CD4-positive, CD25-positive, alpha-beta regulatory T cell (primary cell): Measurements from ENCODE around the gene PTGER2. TPM values are rescaled to one million over a fixed set of nuclear protein-coding genes. Genes with fewer than 3 reads are reported as not detected.

Source experiments
- ATAC-seq, 2 donors: fragments of 150-1000 bp; cut with Tn5 transposase; one replicate each; pipeline ENCODE4 v1.10.0; 2021; ENCODE audit warnings: low read depth in 2 of 2, moderate number of reproducible peaks in 2 of 2, moderate library complexity in 1 of 2
- DNase-seq, 3 donors: peaks; one replicate each; pipeline versions ENCODE4 v3.0.0 to v3.0.0-alpha.2; 2012 to 2022; ENCODE audit warnings: mixed read lengths in 1 of 3
- H3K27ac ChIP-seq: one replicate; pipeline ENCODE4 v1.7.0; 2013; ENCODE audit warnings: mild to moderate bottlenecking, low read length; ENCODE audit not compliant: insufficient read depth, poor library complexity, severe bottlenecking
- H3K27me3 ChIP-seq: one replicate; pipeline ENCODE4 v1.7.0; 2013; ENCODE audit warnings: low read length; ENCODE audit not compliant: control insufficient read depth, insufficient read depth
- H3K36me3 ChIP-seq: one replicate; pipeline ENCODE4 v1.7.0; 2013; ENCODE audit warnings: mild to moderate bottlenecking, low read length, moderate library complexity; ENCODE audit not compliant: control insufficient read depth, insufficient read depth
- H3K4me1 ChIP-seq: 2 replicates; pipeline ENCODE4 v1.7.0; 2013; ENCODE audit warnings: mild to moderate bottlenecking, low read length; ENCODE audit not compliant: insufficient read depth, control insufficient read depth, poor library complexity, severe bottlenecking
- H3K4me3 ChIP-seq: one replicate; pipeline ENCODE4 v1.7.0; 2013; ENCODE audit warnings: low read depth, mild to moderate bottlenecking, low read length, moderate library complexity
- H3K9me3 ChIP-seq, 2 experiments: 1 replicate in 1 of 2; 2 replicates in 1 of 2; pipeline ENCODE4 v1.7.0; 2013; ENCODE audit warnings: low read length in 2 of 2, mild to moderate bottlenecking in 1 of 2, moderate library complexity in 1 of 2; ENCODE audit not compliant: control insufficient read depth in 2 of 2
- H3K27ac Mint-ChIP-seq, 3 donors: one replicate each; pipeline ENCODE4 v1.8.0; 2020 to 2022; ENCODE audit warnings: mild to moderate bottlenecking in 3 of 3, mixed read lengths in 3 of 3, moderate library complexity in 2 of 3
- H3K27me3 Mint-ChIP-seq: one replicate; pipeline ENCODE4 v1.8.0; 2022; ENCODE audit warnings: mild to moderate bottlenecking, mixed read lengths
- H3K36me3 Mint-ChIP-seq: one replicate; pipeline ENCODE4 v1.8.0; 2020; ENCODE audit warnings: mixed read lengths
- H3K4me1 Mint-ChIP-seq, 4 donors: one replicate each; pipeline ENCODE4 v1.8.0; 2020 to 2022; ENCODE audit warnings: mixed read lengths in 4 of 4, mild to moderate bottlenecking in 1 of 4
- H3K4me3 Mint-ChIP-seq, 4 donors: one replicate each; pipeline ENCODE4 v1.8.0; 2020 to 2022; ENCODE audit warnings: mild to moderate bottlenecking in 4 of 4, mixed read lengths in 4 of 4, moderate library complexity in 3 of 4
- H3K9me3 Mint-ChIP-seq, 7 donors: one replicate each; pipeline ENCODE4 v1.8.0; 2020 to 2022; ENCODE audit warnings: mixed read lengths in 7 of 7, mild to moderate bottlenecking in 3 of 7, moderate library complexity in 2 of 7
- polyA plus RNA-seq, 4 donors: library from polyadenylated mRNA; unstranded; fragments of 300-500 nt; fragmentation: Illumina TruSeq; gene quantifications; one replicate each; pipeline ENCODE4 v1.2.3, GENCODE V29; 2021
- total RNA-seq: library from RNA; stranded (reverse); gene quantifications from one replicate; pipeline ENCODE4 v1.2.3, GENCODE V29; 2022

PTGER2 gene
- total and polyA plus RNA-seq, 5 donors from 2014 or later = 23.1 to 138 (median 78.5) TPM

DNA sequence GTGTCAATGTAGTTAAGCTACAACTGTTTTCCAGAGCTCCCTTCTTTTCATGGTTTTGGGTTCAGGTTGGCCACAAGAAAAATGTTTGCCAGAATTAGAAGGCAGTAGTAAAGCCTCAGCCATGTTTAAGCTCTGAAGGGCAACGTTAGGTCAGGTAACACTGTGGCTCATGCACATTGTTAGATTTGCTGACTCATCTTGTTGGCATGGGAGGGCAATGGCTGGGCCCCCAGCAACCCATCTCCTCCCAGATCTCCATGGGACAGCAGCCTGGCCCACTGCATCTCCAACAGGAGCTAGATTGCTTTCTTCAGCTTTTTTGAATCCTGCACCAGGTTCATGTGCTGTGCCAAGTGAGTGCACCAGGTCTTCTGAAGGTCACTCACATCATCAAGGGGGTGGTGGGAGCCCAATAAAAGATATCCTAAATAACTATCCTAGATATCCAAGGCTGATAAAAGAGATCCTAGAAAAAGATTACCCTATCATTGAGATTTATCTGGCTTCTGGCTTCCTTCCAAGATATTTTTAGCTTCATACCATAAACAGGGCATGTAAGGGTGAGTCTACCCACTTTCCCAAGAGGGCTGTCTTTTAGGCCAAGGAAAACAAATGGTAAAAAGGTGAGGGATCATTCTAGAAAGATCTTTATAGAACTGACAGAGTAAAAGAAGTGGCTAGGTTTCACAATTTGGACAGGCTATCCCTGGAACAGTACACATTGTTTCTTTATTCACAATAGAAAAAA, 28.9 kb downstream of the PTGER2 start:
- Mint-ChIP-seq H3K27ac (peak overlapping the region in 1 of 3 donors; percentile 30), H3K4me3 (peak overlapping the region in 1 of 4 donors; percentile 45), H3K4me1 (peaks cover 9 to 15% (median 12%) of the 10 kb centered on the region in 4 donors), H3K9me3 (peaks cover 0 to 7% (median 1%) of the 10 kb centered on the region in 7 donors), H3K27me3 (peaks cover 20% of the 10 kb centered on the region), H3K36me3 (peaks cover 7% of the 10 kb centered on the region)
- H3K4me3 ChIP-seq = no peak overlapping the region
- H3K27me3 ChIP-seq = peaks cover 6% of the 10 kb centered on the region
- H3K27ac ChIP-seq = no peak overlapping the region
- H3K36me3 ChIP-seq = no peaks in the 10 kb centered on the region
- H3K9me3 ChIP-seq = no peaks in the 10 kb centered on the region
- ATAC-seq = no peak
- DNase-seq = no peak
- H3K4me1 ChIP-seq = peaks cover 4% of the 10 kb centered on the region

DNA sequence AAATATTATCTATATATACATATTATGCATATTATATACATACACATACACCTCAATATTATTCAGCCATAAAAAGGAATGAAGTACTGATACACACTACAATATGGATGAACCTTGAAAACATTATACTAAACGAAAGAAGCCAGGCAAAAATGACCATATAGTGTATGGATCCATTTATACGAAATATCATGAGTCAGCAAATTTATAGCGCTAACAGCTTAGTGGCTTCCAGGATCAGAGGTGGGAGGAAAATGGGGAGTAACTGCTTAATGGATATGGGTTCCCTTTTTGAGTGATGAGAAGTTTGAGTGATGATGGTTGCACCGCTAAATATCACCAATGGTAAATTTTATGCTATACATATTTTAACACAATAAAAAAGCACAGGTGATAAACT, 32.7 kb downstream of the PTGER2 start:
- Histone ChIP-seq H3K4me1 (peaks cover 28% of the 10 kb centered on the region), H3K27ac (no peak overlapping the region), H3K9me3 (no peaks in the 10 kb centered on the region), H3K27me3 (peaks cover 6% of the 10 kb centered on the region), H3K4me3 (no peak overlapping the region), H3K36me3 (no peaks in the 10 kb centered on the region)
- ATAC-seq = no peak
- H3K27ac Mint-ChIP-seq = peak overlapping the region in 1 of 3 donors; percentile 73
- H3K27me3 Mint-ChIP-seq = peaks cover 21% of the 10 kb centered on the region
- H3K4me1 Mint-ChIP-seq = peaks cover 21 to 38% (median 29%) of the 10 kb centered on the region in 4 donors
- H3K9me3 Mint-ChIP-seq = peaks cover 0 to 7% (median 1%) of the 10 kb centered on the region in 7 donors
- no peak for DNase-seq
- no peak overlapping the region for H3K4me3 Mint-ChIP-seq
- peaks cover 7% of the 10 kb centered on the region for H3K36me3 Mint-ChIP-seq

DNA sequence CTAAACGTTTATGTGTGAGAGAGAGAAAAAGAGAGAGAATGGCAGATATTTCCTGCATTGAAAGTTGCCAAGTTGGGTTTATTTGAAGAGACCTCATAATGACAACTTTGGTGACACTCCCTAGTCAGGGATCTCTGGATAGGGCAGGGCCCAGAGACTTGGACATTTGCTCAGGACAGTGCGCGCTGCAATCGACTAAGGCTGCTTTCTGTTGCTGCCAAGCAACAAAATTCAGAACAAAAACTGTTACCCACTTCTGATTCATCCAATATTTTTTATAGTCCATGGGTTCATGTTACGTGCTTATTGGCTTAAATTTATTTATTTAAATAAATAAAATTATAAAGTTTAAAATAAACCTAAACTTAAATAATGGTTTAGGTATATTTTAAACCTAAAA, 34.2 kb downstream of the PTGER2 start:
- DNase-seq (no peak), ATAC-seq (no peak)
- H3K27me3 ChIP-seq = peaks cover 5% of the 10 kb centered on the region
- H3K36me3 ChIP-seq = no peaks in the 10 kb centered on the region
- no peaks in the 10 kb centered on the region for H3K9me3 ChIP-seq
- H3K27me3 Mint-ChIP-seq = peaks cover 21% of the 10 kb centered on the region
- peak overlapping the region; percentile 29 for H3K27ac ChIP-seq
- H3K27ac Mint-ChIP-seq = peak overlapping the region in 1 of 3 donors; percentile 52
- no peak overlapping the region for H3K4me3 ChIP-seq
- peaks cover 42% of the 10 kb centered on the region for H3K4me1 ChIP-seq
- peaks cover 33 to 52% (median 41%) of the 10 kb centered on the region in 4 donors for H3K4me1 Mint-ChIP-seq
- H3K36me3 Mint-ChIP-seq = peaks cover 7% of the 10 kb centered on the region
- H3K4me3 Mint-ChIP-seq = no peak overlapping the region
- peaks cover 0 to 7% (median 1%) of the 10 kb centered on the region in 7 donors for H3K9me3 Mint-ChIP-seq

DNA sequence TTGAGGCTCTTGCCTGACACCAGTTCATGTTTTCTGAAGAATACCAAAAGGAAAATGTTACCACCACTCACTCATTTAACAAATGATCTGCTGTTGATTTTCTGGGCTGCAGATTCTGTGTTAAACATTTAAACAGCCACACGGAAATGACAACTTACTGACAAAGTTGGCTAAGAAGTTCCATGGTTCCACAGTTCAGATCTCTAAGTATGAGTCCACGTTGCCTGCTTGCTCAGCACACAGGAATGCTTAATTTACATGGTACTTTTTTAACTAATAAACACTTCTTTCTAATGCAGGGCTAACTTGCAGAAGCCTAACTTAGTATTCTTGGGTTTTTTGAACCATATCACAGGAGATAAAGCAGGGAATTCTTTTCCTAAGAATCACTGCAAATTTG, 34.7 kb downstream of the PTGER2 start:
- Mint-ChIP-seq H3K4me3 (peak overlapping the region in 1 of 4 donors; percentile 43), H3K27ac (peak overlapping the region in 2 of 3 donors; percentile 38 to 91), H3K4me1 (peaks cover 33 to 57% (median 42%) of the 10 kb centered on the region in 4 donors), H3K27me3 (peaks cover 21% of the 10 kb centered on the region), H3K36me3 (peaks cover 3% of the 10 kb centered on the region), H3K9me3 (peaks cover 0 to 7% (median under 1%) of the 10 kb centered on the region in 7 donors)
- Histone ChIP-seq H3K27me3 (peaks cover 5% of the 10 kb centered on the region), H3K4me3 (no peak overlapping the region), H3K27ac (peak overlapping the region; percentile 29), H3K36me3 (no peaks in the 10 kb centered on the region), H3K4me1 (peaks cover 47% of the 10 kb centered on the region), H3K9me3 (no peaks in the 10 kb centered on the region)
- ATAC-seq (no peak), DNase-seq (no peak)

DNA sequence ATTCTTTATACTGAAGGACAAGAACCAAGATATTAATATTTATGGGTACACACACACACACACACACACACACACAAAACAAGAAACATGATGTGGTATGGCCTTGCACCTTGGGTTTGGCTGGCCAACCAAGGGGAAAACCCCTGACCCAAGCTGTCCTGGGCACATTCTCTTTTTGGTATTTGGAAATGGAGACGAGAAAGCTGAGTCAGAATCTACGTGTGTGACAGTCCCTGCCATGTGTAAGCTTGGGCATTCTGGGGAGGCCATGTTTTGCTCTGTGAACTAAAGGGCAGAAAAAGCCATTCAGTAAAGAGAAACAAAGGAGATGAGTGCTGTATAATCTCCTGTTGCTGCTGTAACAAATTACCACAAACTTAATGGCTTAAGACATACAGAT, 35.6 kb downstream of the PTGER2 start:
- DNase-seq (no peak), ATAC-seq (no peak)
- Mint-ChIP-seq H3K4me1 (peaks cover 33 to 67% (median 48%) of the 10 kb centered on the region in 4 donors), H3K27me3 (peaks cover 15% of the 10 kb centered on the region), H3K9me3 (peaks cover 0 to 6% (median 0%) of the 10 kb centered on the region in 7 donors), H3K4me3 (peak overlapping the region in 1 of 4 donors; percentile 42), H3K27ac (peak overlapping the region; percentile 91 to 99 (median 91)), H3K36me3 (peaks cover 3% of the 10 kb centered on the region)
- peak overlapping the region; percentile 30 for H3K27ac ChIP-seq
- H3K4me3 ChIP-seq = no peak overlapping the region
- peaks cover 5% of the 10 kb centered on the region for H3K27me3 ChIP-seq
- no peaks in the 10 kb centered on the region for H3K9me3 ChIP-seq
- peaks cover 57% of the 10 kb centered on the region for H3K4me1 ChIP-seq
- H3K36me3 ChIP-seq = no peaks in the 10 kb centered on the region

DNA sequence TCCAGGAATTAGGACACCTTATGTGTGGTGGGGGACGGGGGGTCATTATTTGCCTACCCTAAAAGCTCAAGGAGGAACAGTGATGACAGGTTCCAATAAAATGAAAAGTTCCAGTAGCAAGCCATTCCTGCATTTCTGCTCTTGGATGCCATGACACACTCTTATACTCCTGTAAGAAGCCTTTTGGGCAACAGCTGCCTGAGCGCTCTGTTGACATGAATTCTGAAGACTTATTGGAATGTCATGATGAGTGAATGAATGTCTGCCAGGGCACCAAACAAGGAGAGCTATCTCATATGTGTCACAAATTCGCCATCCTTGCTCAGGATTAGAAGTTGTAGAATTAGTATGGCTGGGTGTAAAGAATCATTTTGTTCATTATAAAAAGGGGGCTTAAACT, 36.3 kb downstream of the PTGER2 start:
- Mint-ChIP-seq H3K4me3 (peak overlapping the region in 3 of 4 donors; percentile 42 to 90 (median 42)), H3K9me3 (peaks cover 0 to 4% (median 0%) of the 10 kb centered on the region in 7 donors), H3K27me3 (peaks cover 9% of the 10 kb centered on the region), H3K4me1 (peaks cover 32 to 74% (median 51%) of the 10 kb centered on the region in 4 donors), H3K27ac (peak overlapping the region; percentile 91 to 99 (median 97)), H3K36me3 (no peaks in the 10 kb centered on the region)
- DNase-seq (no peak), ATAC-seq (no peak)
- peaks cover 61% of the 10 kb centered on the region for H3K4me1 ChIP-seq
- H3K4me3 ChIP-seq = peak overlapping the region; percentile 68
- H3K9me3 ChIP-seq = no peaks in the 10 kb centered on the region
- H3K27me3 ChIP-seq = peaks cover under 1% of the 10 kb centered on the region
- peak overlapping the region; percentile 66 for H3K27ac ChIP-seq
- no peaks in the 10 kb centered on the region for H3K36me3 ChIP-seq

DNA sequence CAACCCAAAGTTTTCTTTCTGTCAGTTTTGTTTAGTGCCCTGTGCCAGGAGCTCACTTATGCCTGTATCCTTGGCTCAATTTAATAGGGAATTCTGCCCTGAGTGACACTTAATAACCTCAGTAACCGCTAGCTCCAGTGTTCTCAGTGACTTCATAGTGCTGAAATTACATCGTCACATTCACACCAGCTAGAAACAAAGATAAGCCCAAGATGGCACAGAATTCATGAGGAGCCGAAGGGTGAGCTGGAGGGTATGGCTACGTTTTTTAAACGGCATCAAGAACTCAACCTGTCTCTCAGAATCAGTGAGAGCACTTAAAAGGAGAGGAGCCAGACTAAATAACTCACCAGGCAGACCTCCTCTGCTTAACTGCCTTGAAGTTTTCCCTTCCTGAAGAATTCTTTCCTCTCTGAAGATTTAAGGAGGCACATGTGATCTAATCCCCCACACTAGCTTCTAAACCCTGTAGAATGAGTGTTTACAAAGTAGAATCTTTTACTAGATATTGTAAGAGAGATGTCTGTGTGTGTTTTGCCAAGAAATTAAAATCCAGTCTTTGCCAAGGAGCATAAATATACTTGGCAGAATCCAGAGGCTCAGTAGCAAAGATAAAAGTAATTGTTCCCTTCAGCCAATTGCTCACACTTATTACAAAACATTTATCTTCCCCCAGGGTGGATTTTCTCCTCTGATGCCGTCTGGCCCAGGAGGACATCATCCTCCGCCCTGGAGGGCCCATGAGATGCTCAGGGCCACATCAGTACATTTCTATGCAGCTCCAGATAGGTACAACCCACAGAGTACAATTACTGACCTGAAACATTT, 37.3 kb downstream of the PTGER2 start:
- H3K27me3 ChIP-seq = no peaks in the 10 kb centered on the region
- DNase-seq = no peak
- H3K9me3 Mint-ChIP-seq = peaks cover 0 to 4% (median 0%) of the 10 kb centered on the region in 7 donors
- H3K9me3 ChIP-seq = no peaks in the 10 kb centered on the region
- peaks cover 30 to 81% (median 52%) of the 10 kb centered on the region in 4 donors for H3K4me1 Mint-ChIP-seq
- H3K27me3 Mint-ChIP-seq = peaks cover 11% of the 10 kb centered on the region
- H3K4me3 ChIP-seq = peak overlapping the region; percentile 68
- peak; percentile 32 to 45 for ATAC-seq
- peak overlapping the region; percentile 42 to 90 (median 69) for H3K4me3 Mint-ChIP-seq
- no peaks in the 10 kb centered on the region for H3K36me3 Mint-ChIP-seq
- H3K36me3 ChIP-seq = no peaks in the 10 kb centered on the region
- peak overlapping the region; percentile 66 for H3K27ac ChIP-seq
- H3K27ac Mint-ChIP-seq = peak overlapping the region; percentile 91 to 99 (median 97)
- H3K4me1 ChIP-seq = peaks cover 61% of the 10 kb centered on the region
